HL-60/S4 (cell line): ENCODE results near the gene GPR68.

Experiments used
- in situ Hi-C: fragments of 300-500 bp; cut with MboI; formaldehyde crosslinking; loops from 2 replicates; pipeline ENCODE4 v1.14.3; 2022; ENCODE audit warnings: low sequenced_read_pairs

Gene GPR68, protein sequence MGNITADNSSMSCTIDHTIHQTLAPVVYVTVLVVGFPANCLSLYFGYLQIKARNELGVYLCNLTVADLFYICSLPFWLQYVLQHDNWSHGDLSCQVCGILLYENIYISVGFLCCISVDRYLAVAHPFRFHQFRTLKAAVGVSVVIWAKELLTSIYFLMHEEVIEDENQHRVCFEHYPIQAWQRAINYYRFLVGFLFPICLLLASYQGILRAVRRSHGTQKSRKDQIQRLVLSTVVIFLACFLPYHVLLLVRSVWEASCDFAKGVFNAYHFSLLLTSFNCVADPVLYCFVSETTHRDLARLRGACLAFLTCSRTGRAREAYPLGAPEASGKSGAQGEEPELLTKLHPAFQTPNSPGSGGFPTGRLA

DNA sequence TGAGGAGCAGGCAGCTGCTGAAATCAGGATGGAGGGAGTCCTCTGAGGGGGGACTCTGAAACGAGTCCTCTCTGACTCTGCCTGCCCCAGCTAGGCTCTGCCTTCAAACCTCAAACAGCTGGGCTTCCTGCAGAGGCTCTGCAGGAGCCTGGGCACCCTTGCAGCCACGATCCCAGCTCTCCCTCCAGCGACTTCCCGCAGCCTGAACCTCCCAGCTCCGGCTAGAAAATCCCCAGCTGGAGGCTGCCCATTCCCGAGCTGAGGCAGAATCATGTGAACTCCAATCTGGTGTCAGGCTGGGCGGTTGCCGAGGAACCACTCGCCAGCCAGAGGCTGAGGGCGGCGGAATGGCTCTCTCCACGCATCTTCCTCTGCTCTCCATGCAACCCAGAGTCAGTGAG is at the start of gene GPR68:
GPR68 (minus strand) TSS at position 204 of the 401 bp plus-strand sequence. CDS start 9,654 bp downstream, outside the sequence.
- in situ Hi-C loops = no loop called here

DNA sequence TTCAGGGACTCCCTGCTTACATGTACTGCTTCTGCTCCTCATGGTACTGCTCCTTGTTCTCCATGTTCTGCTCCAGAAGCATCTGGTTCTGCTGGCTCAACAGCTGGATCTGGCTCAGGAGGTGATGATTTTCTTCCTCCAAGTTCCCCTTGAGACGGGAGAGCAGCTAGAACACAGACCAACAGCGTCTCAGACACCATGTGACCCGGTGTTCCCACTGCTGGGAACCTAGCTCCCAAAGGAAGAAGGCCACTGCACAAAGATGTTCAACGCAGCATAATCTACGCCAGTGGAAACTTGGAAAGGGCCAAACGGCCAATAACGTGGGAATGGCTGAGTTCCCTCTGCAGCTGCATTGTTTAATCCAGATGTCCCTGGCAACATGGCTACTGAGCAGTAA is 49.6 kb upstream of the GPR68 start:
- in situ Hi-C loops = no loop called here

DNA sequence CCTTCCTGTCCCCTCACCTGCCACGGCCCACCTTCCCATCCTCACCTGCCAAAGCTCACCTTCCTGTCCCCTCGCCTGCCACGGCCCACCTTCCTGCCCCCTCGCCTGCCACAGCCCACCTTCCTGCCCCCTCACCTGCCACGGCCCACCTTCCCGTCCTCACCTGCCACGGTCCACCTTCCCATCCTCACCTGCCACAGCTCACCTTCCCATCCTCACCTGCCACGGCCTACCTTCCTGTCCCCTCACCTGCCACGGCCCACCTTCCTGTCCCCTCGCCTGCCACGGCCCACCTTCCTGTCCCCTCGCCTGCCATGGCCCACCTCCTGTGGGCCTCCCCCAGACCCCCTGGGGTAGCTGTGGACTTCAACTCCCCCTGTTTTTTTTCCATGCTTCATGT is 48.8 kb upstream of the GPR68 start:
- in situ Hi-C loops = no loop called here

DNA sequence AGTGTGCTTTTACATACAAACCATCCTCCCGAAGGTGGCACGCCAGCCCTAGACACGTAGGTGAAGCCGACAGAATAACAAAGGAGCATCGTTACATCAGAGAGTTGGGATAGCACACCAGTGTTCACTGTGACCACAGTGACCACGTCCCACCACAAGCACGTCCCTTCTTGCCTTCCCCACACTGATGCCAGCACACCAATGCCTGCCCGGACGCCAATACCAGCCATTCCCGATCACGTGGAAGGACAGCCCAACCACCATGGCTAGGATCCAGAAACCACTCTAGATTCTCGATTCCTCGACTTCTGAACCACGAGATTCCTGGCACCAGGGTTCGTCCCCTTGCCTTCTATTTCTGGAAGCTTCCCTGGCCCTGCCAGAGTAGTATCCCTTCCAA is 48.0 kb upstream of the GPR68 start:
- in situ Hi-C loops = no loop called here

DNA sequence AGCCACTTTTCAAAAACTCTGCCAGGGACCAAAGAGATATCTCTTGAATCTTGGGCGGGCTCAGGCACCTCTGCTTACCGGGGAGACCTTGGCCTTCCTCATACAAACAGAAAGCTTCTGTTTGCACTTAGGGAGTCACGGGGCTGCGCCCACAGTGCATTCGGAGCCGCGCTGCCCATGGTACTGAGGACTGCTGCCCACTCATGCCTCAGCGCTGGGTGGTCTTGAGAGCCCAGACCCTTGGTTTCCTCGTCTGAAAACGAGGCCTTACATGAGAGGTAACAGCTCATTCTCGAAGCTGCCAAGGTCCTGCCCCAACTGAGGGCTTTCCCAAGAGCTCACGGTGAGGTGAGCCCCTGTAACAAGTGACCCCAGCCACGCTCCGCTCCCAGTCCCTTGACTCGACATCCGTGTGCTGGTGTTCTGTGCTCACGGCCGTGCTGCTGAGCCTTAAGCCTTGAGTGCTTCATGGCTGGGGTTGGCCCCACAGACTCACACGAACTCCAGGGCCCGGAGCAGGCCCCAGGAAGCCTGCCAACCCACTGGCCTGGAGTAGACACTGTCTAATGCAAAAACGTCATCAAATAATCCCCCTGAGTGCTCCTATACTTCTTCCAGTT is 47.4 kb upstream of the GPR68 start:
- in situ Hi-C loops = no loop called here

DNA sequence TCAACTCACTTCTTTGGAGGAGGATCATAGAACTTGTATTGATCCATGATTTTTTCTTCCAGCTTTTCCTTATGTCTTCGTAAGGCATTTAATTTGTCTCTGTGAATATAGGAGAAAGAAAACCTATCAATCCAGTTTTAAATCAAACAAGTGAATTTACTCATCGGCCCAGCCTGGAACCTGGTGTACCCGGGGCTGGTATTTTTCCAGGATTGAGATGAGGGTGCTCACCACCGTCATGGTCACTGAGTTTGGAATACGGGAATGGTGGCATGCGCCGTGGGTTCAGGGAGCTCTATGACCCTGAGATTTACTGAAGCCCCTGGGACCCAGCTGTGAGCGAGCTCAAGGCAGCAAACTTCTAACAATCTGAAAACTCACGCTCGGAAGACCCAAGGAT is 46.5 kb upstream of the GPR68 start:
- in situ Hi-C loops = no loop called here

DNA sequence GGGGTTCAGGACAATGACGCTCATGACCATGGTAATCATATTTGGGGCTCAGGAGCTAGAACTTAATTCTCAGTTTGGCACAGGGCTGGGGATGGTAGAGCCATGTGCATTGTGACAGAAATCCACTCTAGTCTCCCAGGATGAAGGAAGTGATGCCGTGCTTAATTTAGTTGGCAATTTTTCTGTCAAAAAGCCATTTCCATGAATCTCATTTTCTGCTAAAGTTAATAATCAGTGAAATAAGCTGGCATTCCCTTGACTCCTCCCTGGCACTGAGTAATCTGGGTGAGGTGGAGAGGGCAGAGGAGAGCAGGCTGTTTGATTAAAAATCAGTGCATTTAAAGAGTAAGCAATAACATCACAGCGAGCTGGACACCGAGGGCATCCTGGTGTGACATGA is 45.0 kb upstream of the GPR68 start:
- in situ Hi-C loops = loop anchor here (10.0 kb wide), 2 partner anchors 105 to 385 kb away; no protein-coding TSS in a partner anchor

DNA sequence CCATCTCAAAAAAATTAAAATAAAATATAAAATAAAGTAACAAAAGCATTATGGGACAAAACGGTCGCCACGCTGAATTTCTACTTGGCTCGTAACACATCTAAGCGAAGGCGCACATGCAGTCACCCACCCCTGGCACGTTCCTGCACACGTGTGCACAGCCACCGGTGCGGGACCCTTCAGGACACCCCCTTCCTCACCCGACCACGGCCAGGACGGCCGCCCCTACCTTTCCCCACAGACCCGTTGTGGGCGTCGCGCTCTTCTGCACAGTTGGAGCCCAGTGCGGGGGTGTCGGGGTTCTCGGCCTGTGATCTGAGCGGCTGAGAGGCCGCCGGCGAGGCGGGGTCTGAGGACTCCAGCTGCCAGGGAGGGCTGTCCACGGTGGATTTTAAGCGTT is 44.4 kb upstream of the GPR68 start:
- in situ Hi-C loops = loop anchor here (10.0 kb wide), 2 partner anchors 104 to 384 kb away; no protein-coding TSS in a partner anchor

DNA sequence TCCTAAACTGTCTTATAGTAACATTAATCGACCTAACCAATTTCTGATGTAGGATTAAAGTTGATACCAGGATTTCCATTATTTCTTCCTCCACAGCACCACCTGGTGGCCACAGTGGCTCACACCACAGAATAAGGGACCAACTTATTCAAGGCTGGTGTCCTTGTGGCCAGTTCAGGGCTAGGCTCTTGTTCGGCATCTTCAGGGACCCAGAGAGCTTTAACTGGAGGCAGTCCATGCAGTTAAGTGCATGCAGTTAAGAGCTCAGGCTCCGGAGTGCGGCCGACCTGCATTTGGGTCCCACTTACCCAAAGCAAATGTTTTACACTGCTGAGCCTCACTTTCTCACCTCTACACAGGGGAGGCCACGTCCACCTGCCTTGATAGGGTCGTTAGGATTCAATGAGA is 42.0 kb upstream of the GPR68 start:
- in situ Hi-C loops = loop anchor here (10.0 kb wide), 2 partner anchors 102 to 382 kb away; no protein-coding TSS in a partner anchor

DNA sequence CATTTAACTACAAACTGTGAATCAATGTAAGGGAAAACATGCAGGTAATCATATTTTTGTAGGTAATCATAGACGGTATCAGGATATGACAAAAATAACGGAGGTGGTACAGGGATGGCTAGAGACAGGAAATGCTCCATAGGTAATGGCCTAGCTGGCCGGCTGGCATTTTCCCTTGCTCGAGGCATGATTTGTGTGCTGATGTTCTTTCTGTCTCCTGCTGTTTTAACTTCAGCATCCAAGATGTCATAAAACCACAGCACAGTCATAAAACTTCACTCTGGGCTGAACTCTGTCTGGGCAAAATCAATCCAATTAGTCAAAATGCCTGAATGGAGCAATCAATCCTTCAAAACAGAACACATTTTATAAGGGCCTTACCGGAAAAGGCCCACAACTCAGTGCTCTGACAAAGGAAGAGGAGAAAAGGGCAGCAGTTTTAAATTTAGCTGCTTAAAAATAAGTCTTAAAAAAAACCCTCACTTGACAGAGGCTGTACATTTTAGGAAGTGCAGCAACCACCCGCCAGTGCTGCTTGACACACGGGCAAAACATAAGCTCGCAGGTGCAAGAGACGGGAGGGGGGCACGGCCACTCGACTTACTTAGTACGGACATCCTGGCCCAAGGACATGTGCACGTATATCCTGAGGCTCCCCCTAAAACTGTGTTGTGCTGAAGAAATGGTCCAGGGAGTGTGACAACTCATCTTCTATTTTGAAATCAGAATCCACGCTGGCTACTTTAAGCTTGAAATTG is 40.5 kb upstream of the GPR68 start:
- in situ Hi-C loops = loop anchor here (10.0 kb wide), 2 partner anchors 100 to 380 kb away; no protein-coding TSS in a partner anchor

DNA sequence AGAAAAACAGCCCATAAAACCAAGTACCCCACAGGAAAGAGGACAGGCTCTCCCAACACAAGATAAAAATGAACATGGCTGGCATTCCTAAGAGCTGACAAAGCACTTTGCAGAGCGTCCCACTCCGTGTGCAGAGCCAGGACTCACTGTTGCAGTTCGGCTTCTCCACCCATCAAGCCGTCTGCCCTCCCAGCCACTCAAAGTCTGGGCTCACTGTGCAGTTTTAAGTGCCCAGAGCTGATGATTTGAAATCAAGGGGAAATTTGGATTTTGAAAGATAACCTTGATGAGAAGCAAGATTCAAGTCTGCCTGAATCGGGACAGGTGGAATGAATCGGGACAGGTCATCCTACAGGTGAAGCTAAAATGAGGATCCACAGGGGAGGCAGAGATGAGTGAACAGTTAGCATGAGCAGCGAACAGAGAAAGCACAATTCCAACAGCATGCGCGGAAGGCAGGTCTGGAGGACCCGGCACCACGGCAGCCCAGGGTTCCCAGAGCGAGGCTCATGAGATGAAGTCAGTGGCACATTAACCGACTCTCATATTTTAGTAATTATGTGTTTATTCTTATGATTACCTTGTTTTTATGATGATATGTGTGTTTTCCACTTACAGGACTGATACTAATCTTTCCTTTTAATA is 39.8 kb upstream of the GPR68 start:
- in situ Hi-C loops = loop anchor here (10.0 kb wide), 2 partner anchors 99 to 379 kb away; no protein-coding TSS in a partner anchor

DNA sequence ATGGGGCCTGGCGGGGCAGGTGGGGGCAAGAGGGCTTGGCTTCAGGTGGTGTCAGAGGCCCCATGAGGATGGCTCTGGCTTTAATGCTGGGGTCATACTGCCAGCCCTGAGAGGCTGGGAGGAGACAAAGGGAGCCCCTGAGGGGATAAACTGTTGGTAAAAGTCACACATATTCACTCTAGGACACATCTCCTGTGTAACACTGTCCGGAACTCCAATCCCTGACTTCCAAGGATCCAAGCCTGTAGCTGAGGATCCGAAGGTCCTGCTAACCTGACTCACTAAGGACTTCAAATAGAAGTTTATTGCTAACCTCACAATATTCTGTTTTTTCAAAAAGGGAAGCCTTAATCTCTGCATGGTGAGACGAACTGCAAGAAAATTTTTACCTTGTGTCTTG is 39.2 kb upstream of the GPR68 start:
- in situ Hi-C loops = loop anchor here (10.0 kb wide), 2 partner anchors 99 to 379 kb away; no protein-coding TSS in a partner anchor

DNA sequence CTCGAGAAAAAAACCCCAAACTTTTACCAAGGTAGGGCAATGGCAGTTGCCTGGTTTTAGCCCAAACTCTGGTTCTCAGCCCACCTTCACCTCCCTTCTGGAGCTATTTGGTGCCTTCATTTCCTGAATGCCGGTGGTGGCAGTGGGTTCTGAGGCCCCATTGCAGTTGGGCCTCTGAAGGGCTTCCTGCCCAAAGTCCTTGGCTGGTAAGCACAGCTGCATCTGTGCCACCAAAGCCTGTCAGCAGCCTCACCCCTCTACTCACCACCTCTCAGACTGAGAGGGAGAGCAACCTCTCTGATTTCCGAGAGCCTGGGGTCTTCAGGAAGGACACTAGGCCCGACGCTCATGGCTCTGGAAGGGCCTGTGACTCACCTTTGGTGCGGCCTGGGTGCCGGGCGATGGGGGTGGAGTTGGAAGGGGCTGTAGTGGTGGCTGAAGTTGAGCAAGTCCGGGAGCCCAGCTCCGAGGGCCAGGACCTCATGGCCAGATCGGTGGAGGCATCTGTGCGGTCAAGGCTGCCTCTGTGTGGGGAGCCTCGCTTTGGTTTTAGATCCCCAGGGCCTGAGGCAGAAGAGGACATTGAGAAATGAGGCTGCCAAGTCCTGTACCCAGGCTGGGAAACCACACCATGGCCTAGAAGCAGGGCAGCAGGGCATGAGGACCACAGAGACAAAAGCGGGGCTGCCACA is 38.6 kb upstream of the GPR68 start:
- in situ Hi-C loops = loop anchor here (10.0 kb wide), 2 partner anchors 98 to 378 kb away; no protein-coding TSS in a partner anchor

DNA sequence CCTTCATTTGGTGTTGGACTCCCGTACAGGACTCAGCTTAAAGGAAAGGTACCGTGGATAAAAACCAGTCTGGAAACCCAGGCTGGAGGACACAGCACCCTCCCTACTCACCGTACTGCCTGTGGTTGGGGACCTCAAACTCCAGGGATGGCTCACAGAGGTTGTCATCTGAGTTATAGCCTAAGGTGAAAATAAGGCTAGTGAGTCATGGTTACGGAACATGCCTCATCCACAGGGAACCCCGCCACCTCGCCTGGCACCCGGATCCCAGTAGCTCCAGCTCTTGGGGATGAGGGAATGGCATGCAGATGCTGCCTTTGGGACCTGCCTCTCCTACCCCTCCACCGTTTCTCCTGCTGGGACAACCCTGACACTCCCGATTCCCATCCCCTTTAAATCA is 36.8 kb upstream of the GPR68 start:
- in situ Hi-C loops = loop anchor here (10.0 kb wide), 2 partner anchors 97 to 377 kb away; no protein-coding TSS in a partner anchor

DNA sequence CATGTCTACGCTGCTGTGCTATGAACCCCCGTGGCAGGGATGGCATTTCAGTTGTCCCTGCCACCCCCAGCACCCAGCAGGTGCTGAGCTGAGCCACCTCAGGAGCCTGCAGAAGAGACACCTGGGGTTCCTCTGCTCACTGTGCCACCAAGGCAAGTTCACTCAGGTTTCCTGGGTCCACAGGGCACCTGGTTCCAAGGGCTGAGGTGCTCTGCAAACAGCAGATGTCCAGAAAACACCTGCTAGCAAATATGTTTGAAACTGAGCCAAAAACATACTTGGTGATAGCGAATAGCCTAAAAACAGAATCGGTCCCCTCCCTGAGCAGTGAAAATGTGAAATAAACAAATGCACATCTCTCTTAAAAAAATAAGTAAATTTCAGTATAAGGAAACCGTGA is 35.6 kb upstream of the GPR68 start:
- in situ Hi-C loops = loop anchor here (10.0 kb wide), 2 partner anchors 95 to 375 kb away; no protein-coding TSS in a partner anchor

DNA sequence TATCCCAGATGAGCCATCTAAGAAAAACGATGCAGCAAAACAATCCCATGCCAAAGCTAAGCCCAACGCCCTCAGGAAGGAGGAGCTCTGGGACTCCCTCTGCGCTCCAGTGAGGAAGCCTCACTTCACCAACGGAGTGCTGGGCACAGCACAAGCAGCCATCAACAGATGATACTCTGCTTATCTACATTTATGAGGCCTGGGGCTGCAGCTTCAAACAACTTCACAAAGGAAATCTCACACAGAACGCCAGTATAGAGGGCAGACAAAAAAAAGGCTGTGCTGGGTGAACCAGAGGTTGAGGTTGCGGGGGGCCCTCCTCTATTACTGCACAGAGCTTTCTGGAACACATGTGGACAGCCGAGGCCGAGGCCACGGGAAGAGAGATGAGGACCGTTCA is 34.9 kb upstream of the GPR68 start:
- in situ Hi-C loops = no loop called here

DNA sequence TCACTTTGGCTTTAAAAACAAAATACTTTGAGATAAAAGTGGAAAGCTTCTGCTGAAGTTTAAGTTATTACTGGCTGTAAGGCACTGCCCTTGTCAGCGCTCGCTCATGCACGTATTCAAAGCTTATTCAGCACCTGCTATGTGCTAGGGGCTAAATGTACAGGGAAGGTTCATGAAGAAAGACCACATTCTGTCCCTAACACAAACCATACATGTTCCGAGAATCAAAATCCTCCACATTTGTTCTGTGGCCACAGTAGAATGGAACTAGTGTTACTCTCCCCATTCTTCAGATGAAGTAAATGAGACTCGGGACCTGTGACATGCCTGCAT is 33.8 kb upstream of the GPR68 start:
- in situ Hi-C loops = no loop called here

DNA sequence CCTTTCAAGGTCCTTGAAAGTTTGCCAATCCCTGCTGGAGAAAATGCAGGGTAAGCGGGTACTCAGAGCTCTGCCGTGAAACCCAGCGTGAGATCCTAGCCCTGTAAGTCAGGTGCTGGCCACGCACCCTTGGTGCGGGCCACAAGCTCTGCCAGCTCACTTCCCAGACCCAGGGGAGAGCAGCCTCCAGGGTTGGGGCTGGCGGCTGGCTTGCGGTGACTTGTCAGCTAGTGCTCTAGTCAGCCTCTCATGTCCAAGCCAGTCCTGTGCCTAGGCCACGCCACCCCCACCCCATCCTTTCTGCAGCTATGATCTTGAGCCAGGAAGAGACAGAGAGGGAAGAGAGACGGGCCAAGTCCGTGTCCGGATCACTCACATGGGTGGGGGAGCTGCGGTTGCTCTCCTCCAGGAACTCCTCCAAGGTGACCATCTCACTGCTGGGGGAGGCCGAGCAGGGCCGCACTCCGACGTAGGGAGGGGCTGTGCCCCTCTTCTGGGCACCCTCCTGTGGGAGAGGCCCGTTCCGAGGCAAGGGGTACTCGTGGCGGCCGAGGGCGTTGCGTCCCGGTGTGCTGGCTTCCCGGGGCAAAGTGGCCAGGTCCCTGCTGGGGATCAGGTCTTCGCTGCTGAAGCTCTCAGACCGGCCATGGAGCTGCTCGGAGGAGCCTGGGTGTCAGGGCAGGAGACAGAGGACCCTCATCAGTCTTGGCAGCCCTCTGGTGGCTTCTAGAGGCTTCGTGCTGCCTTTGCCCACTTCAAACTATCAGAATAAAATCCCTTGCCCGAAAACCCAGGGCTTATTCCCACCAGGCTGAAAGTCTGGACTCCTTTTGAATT is 33.3 kb upstream of the GPR68 start:
- in situ Hi-C loops = no loop called here

DNA sequence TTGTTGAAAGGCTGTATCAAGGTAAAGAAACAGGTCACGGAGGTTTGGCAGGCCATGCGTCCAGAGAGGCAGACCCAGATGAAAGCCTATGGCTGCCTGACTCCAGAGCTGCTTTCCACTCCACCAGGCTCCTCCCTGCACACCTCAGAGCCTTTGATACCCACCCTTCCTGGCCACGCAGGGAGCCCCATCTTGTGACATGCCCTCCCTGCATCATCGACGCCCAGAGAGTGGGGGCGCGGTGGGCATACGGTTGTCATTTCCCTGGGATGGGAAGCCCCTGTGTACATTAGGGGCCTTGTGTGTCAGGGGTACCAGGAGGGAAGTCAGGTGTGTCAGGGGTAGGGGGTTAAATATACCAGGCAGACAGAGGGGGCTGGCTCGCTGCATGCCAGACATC is 30.3 kb upstream of the GPR68 start:
- in situ Hi-C loops = no loop called here
